22Rv1 (cell line): ENCODE measurements around the gene PTPRD.

Source experiments
- ZFX ChIP-seq: fragments of 450-650 bp; IDR thresholded peaks from 2 replicates; pipeline ENCODE4 v1.6.1; 2017; ENCODE audit warnings: antibody characterized with exemption, borderline replicate concordance
- TF ChIP-seq, protein P1 (sequence below): fragments of 450-650 bp; IDR thresholded peaks from 2 replicates; pipeline ENCODE4 v1.5.1; 2017; ENCODE audit warnings: mild to moderate bottlenecking

DNA sequence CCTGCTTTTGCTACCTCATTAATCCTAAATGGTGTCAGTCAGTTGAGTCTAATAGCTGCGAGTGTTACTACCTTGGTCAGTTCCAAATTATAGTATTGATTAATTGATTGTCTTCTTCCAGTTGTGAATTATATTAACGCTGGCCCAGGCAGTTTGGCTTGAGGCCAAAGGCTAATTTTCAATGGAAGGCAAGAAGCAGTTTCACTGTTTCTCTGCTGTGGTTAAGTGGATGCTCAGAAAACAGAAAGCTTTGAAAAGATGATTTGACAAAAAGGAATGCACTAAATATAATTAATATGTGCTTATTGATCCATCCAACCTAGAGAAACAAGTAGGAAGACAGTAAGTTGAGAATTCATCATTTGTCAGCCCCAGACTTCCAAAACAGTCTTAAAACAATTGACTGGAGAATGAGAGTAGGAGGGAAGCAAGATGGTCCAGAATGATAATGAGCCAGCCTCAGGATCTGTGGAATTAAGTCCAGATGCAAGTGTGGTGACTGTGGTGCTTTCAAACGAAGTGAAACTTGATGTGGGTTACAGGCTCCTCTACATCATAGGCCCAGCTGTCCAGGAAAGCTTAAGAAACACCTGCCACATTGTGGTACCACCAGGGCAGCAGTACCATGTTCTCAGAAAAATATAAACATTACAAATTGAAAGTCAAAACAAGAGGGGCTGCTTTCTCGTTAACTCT, 1442.2 kb downstream of the PTPRD start:
- TF ChIP-seq, protein P1, sequence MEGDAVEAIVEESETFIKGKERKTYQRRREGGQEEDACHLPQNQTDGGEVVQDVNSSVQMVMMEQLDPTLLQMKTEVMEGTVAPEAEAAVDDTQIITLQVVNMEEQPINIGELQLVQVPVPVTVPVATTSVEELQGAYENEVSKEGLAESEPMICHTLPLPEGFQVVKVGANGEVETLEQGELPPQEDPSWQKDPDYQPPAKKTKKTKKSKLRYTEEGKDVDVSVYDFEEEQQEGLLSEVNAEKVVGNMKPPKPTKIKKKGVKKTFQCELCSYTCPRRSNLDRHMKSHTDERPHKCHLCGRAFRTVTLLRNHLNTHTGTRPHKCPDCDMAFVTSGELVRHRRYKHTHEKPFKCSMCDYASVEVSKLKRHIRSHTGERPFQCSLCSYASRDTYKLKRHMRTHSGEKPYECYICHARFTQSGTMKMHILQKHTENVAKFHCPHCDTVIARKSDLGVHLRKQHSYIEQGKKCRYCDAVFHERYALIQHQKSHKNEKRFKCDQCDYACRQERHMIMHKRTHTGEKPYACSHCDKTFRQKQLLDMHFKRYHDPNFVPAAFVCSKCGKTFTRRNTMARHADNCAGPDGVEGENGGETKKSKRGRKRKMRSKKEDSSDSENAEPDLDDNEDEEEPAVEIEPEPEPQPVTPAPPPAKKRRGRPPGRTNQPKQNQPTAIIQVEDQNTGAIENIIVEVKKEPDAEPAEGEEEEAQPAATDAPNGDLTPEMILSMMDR: no peak
- TF ChIP-seq ZFX: no peak
